Thymus (tissue), 11 donors: Measurements from ENCODE around the gene SERAC1. TPM values are rescaled to one million over a fixed set of nuclear protein-coding genes. Genes with fewer than 3 reads are reported as not detected.

Experiments
- DNase-seq, 9 donors: peaks; one replicate each; pipeline ENCODE4 v3.0.0-alpha.2; 2013; ENCODE audit warnings: low spot score in 9 of 9, low read depth in 6 of 9, missing footprints in 1 of 9
- H3K27ac ChIP-seq, 2 donors: one replicate each; pipeline ENCODE4 v1.5.1; 2013; ENCODE audit warnings: control low read depth in 1 of 2, low read depth in 1 of 2, low read length in 1 of 2, mild to moderate bottlenecking in 1 of 2, moderate library complexity in 1 of 2
- H3K27me3 ChIP-seq, 2 donors: one replicate each; pipeline ENCODE4 v1.5.1; 2013; ENCODE audit warnings: low read length in 1 of 2; ENCODE audit not compliant: control insufficient read depth in 2 of 2, insufficient read depth in 1 of 2
- H3K36me3 ChIP-seq, 2 donors: one replicate each; pipeline ENCODE4 v1.5.1; 2013; ENCODE audit warnings: low read length in 1 of 2, mild to moderate bottlenecking in 1 of 2, moderate library complexity in 1 of 2; ENCODE audit not compliant: control insufficient read depth in 2 of 2, insufficient read depth in 2 of 2
- H3K4me1 ChIP-seq, 2 donors: one replicate each; pipeline ENCODE4 v1.5.1; 2013; ENCODE audit warnings: low read length in 2 of 2; ENCODE audit not compliant: control insufficient read depth in 2 of 2, insufficient read depth in 2 of 2
- H3K4me3 ChIP-seq, 2 donors: one replicate each; pipeline ENCODE4 v1.5.1; 2013; ENCODE audit warnings: low read length in 2 of 2, control low read depth in 1 of 2, mild to moderate bottlenecking in 1 of 2
- H3K9me3 ChIP-seq, 2 donors: one replicate each; pipeline ENCODE4 v1.5.1; 2013; ENCODE audit warnings: low read length in 1 of 2, mild to moderate bottlenecking in 1 of 2; ENCODE audit not compliant: control insufficient read depth in 2 of 2, insufficient read depth in 1 of 2
- WGBS: extraction: QIAGEN DNeasy Blood & Tissue Kit; methylation state at CpG from one replicate; pipeline ENCODE4 v1.1.7; 2013; 5-methylcytosine and 5-hydroxymethylcytosine counted together
- polyA plus RNA-seq: library from polyadenylated mRNA; stranded (reverse); fragments of 200-250 nt; gene quantifications from one replicate; pipeline ENCODE4 v1.2.3, GENCODE V29; 2013
- total RNA-seq: library from RNA; stranded (reverse); fragments of 120-200 nt; gene quantifications from one replicate; pipeline ENCODE4 v1.2.4, GENCODE V29; 2013
- donor health status: healthy.

SERAC1 gene
- total and polyA plus RNA-seq, 2 donors = 2.7 to 5.6 TPM

DNA sequence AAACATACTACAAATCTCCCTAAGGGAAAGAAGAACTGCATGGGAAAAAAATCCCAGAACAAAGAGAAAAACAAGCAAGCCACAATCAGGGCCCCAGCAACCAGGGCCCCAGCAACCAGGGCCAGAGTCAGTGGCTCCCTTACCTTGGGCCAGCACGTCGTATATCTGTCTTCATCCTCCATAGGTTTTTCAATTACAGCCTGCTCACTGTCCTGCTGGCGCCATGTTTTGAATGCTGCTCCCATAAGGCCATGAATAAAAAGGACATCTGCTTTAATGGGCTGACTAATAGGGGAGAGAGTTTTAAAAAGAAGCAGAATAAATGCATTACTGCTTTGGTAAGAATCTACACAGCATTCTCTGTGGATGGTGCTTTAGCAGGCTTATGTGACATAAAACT is 49.2 kb downstream of the SERAC1 start:
- Histone ChIP-seq H3K4me1 (no peaks in the 10 kb centered on the region), H3K27ac (no peak overlapping the region), H3K36me3 (peaks cover 7 to 11% of the 10 kb centered on the region in 2 donors), H3K4me3 (no peak overlapping the region), H3K9me3 (peaks cover 0 to 1% of the 10 kb centered on the region in 2 donors), H3K27me3 (no peaks in the 10 kb centered on the region)
- no peak for DNase-seq
- 98% methylated on average over 3 of the region's 3 CpGs for WGBS

DNA sequence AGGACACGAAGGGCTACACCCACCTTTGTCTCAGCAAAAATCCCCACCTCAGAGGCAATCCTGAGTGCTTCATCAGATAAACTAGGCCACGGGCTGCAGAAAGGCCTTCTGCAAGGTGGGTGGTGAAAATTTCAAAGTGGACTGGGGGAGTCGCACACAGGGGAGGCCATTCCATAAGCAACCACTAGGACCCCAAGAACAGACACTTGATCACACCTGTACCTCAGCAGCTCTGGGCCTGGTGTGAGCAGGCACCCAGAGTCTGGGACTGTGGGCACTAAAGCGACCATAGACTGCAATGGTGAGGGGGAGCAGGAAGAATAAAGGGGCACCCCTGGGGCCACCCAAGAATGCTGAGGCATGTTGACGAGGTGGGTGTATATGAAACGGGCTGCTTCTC is 52.6 kb downstream of the SERAC1 start:
- whole genome bisulfite sequencing = 97% methylated on average over 6 of the region's 6 CpGs
- Histone ChIP-seq H3K27ac (no peak overlapping the region), H3K36me3 (peaks cover 7 to 13% of the 10 kb centered on the region in 2 donors), H3K4me3 (no peak overlapping the region), H3K9me3 (peaks cover 0 to 1% of the 10 kb centered on the region in 2 donors), H3K4me1 (no peaks in the 10 kb centered on the region), H3K27me3 (no peaks in the 10 kb centered on the region)
- no peak for DNase-seq

- DNase-seq = no peak
- WGBS = 97% methylated on average over 4 of the region's 4 CpGs
- H3K27me3 ChIP-seq = no peaks in the 10 kb centered on the region
- peaks cover 7 to 11% of the 10 kb centered on the region in 2 donors for H3K36me3 ChIP-seq
- peaks cover 0 to 1% of the 10 kb centered on the region in 2 donors for H3K9me3 ChIP-seq
- H3K27ac ChIP-seq = no peak overlapping the region
- no peak overlapping the region for H3K4me3 ChIP-seq
- no peaks in the 10 kb centered on the region for H3K4me1 ChIP-seq
Measured at GRCh38 chr6:158115102-158115501, 53.0 kb downstream of the SERAC1 start.

- no peak overlapping the region for H3K27ac ChIP-seq
- no peak overlapping the region for H3K4me3 ChIP-seq
- no peaks in the 10 kb centered on the region for H3K27me3 ChIP-seq
- DNase-seq = no peak
- peaks cover 0 to 1% of the 10 kb centered on the region in 2 donors for H3K9me3 ChIP-seq
- H3K4me1 ChIP-seq = no peaks in the 10 kb centered on the region
- H3K36me3 ChIP-seq = peaks cover 7 to 11% of the 10 kb centered on the region in 2 donors
Measured at GRCh38 chr6:158113802-158114201, 54.3 kb downstream of the SERAC1 start.

- no peak overlapping the region for H3K4me3 ChIP-seq
- peaks cover 7 to 11% of the 10 kb centered on the region in 2 donors for H3K36me3 ChIP-seq
- no peak for DNase-seq
- H3K27ac ChIP-seq = no peak overlapping the region
- WGBS = 100% methylated on average over 5 of the region's 5 CpGs
- H3K27me3 ChIP-seq = no peaks in the 10 kb centered on the region
- H3K9me3 ChIP-seq = peaks cover 0 to 1% of the 10 kb centered on the region in 2 donors
- H3K4me1 ChIP-seq = no peaks in the 10 kb centered on the region
Measured at GRCh38 chr6:158111987-158112386, 56.1 kb downstream of the SERAC1 start.

DNA sequence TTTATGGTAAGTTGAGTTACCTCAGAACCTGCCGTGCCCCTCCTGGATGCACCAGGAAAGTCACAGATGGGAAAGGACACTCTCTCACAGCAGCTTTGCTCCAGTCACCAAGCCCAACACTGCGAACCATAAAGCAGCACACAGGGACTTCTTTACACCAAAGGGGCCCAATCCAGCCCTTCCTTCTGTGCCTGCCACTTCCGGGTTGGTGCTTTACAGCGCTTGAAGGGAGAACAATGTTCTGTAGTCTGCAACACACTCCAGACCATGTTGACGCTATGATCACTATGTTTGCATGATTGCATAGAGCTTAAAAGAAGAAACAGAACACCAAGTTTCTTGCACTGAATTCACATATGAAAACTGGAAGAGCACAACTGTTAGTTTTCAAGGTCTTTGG is 57.1 kb downstream of the SERAC1 start:
- no peak overlapping the region for H3K4me3 ChIP-seq
- no peak for DNase-seq
- peaks cover 7 to 11% of the 10 kb centered on the region in 2 donors for H3K36me3 ChIP-seq
- H3K9me3 ChIP-seq = peaks cover 0 to 1% of the 10 kb centered on the region in 2 donors
- no peaks in the 10 kb centered on the region for H3K27me3 ChIP-seq
- H3K4me1 ChIP-seq = no peaks in the 10 kb centered on the region
- H3K27ac ChIP-seq = no peak overlapping the region
- 99% methylated on average over 5 of the region's 5 CpGs for WGBS

DNA sequence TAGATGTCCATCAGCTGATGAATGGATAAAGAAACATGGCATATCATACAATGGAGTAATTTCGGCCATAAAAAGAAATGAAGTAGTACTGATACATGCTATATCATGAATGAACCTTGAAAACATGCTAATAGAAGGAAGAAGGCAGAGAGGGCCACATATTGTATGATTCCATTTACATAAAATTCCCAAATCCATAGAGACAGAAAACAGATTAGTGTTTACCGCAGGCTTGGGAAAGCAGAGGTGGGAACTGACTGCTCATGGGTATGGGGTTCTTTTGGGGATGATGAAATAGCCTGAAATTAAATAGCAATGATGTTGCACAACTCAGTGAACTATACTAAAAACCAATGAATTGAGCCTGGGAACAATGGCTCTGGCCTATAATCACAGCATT is 58.3 kb downstream of the SERAC1 start:
- H3K27ac ChIP-seq = no peak overlapping the region
- H3K27me3 ChIP-seq = no peaks in the 10 kb centered on the region
- WGBS = 99% methylated on average over 2 of the region's 2 CpGs
- H3K9me3 ChIP-seq = no peaks in the 10 kb centered on the region
- no peak overlapping the region for H3K4me3 ChIP-seq
- DNase-seq = no peak
- peaks cover 0 to 3% of the 10 kb centered on the region in 2 donors for H3K36me3 ChIP-seq
- no peaks in the 10 kb centered on the region for H3K4me1 ChIP-seq

DNA sequence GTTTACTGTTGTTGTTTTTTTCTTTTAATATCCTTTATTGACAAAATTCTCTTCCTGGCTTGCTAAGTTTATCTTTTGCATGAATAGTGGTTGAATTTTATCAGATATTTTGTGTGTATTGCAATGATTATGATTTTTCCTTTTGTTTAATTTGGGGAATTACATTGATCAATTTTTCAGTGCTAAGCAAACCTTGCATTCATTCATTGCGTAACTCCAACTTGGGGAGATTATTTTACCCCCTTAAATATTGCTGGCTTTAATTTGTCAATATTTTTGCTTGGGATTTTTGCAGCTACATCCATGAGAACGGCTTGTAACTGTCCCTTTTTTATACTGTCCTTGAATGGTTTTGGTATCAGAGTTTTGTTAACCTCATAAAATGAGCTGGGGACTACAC is 63.4 kb downstream of the SERAC1 start:
- H3K4me1 ChIP-seq = no peaks in the 10 kb centered on the region
- H3K4me3 ChIP-seq = no peak overlapping the region
- no peaks in the 10 kb centered on the region for H3K36me3 ChIP-seq
- H3K9me3 ChIP-seq = no peaks in the 10 kb centered on the region
- H3K27me3 ChIP-seq = no peaks in the 10 kb centered on the region
- H3K27ac ChIP-seq = no peak overlapping the region
- WGBS = 99% methylated on average over 2 of the region's 2 CpGs
- no peak for DNase-seq

- Histone ChIP-seq H3K4me1 (no peaks in the 10 kb centered on the region), H3K4me3 (no peak overlapping the region), H3K36me3 (no peaks in the 10 kb centered on the region), H3K9me3 (no peaks in the 10 kb centered on the region), H3K27ac (no peak overlapping the region), H3K27me3 (no peaks in the 10 kb centered on the region)
- WGBS = 98% methylated on average over 4 of the region's 4 CpGs
- no peak for DNase-seq
Measured at GRCh38 chr6:158103228-158103627, 64.8 kb downstream of the SERAC1 start.

DNA sequence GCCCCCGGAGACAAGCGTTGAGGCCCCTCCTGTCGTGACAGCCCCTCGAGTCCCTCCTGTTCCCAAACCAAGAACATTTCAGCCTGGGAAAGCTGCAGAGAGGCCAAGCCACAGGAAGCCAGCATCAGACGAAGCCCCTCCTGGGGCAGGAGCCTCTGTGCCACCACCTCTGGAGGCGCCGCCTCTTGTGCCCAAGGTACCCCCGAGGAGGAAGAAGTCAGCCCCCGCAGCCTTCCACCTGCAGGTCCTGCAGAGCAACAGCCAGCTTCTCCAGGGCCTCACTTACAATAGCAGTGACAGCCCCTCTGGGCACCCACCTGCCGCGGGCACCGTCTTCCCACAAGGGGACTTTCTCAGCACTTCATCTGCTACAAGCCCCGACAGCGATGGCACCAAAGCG is 72.4 kb downstream of the SERAC1 start:
- Histone ChIP-seq H3K4me1 (peaks cover 0 to 7% of the 10 kb centered on the region in 2 donors), H3K4me3 (no peak overlapping the region), H3K27me3 (no peaks in the 10 kb centered on the region), H3K27ac (no peak overlapping the region), H3K36me3 (peaks cover 32 to 36% of the 10 kb centered on the region in 2 donors), H3K9me3 (no peaks in the 10 kb centered on the region)
- DNase-seq = no peak
- 89% methylated on average over 15 of the region's 15 CpGs for WGBS
